ENCODE data around the gene NEUROD2. TPM values are rescaled to one million over a fixed set of nuclear protein-coding genes. Genes with fewer than 3 reads are reported as not detected.

The NEUROD2 gene
- total and polyA plus RNA-seq, 2 of the 8 experiments (the other 6 are each of a cell fraction or from before 2014, with no cell fraction given) = not detected

DNA sequence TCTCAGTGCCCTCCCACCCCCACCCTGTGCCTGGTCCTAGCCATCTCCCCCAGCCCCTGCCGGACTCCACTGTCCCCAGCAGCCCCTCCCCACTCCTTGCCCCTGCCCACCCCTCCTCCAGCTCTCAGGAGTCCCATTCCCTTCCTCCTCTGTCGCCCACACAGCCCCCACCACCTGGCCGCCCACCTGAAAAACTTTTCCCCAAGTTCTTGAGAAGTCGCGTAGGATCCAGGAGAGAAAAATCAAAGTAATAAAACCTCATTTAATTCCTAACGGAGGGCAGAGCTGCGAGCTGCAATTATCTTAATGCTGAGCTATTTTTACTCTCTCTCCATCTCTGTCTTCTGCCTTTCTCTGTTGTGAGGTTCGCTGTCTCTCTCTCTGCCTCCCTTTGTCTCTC is 16.6 kb upstream of the NEUROD2 start:
- peaks cover 4 to 33% (median 25%) of the 10 kb centered on the region in 4 experiments for H3K4me1 ChIP-seq (replicated peaks in 1 of 4; ENCODE audit: control insufficient read depth in 3 of 4, insufficient read depth in 4 of 4, low read length in 3 of 4)
- H2BK5ac ChIP-seq (ENCODE audit: low read depth, low read length) = no peak overlapping the region
- peaks cover 6 to 50% (median 42%) of the 10 kb centered on the region in 4 experiments for H3K27me3 ChIP-seq (replicated peaks in 1 of 4; ENCODE audit: control insufficient read depth in 3 of 4, extremely low read depth in 1 of 4, insufficient read depth in 3 of 4, low read length in 3 of 4)
- H3K4ac ChIP-seq (replicated peaks; ENCODE audit: insufficient read length, low read depth, low read length) = no peak overlapping the region
- H2BK120ac ChIP-seq (replicated peaks; ENCODE audit: low read depth, low read length) = no peak overlapping the region
- WGBS, 2 experiments (ENCODE audit: extremely low coverage in 1 of 2, insufficient coverage in 1 of 2, insufficient read length in 1 of 2, insufficient replicate concordance in 2 of 2, low coverage in 1 of 2, low lambda C conversion rate in 2 of 2, missing lambda C conversion rate in 1 of 2) = 80% methylated on average over 7 of the region's 8 CpGs; no CpG with 5 or more reads in 1 of the 2 experiments
- no peak overlapping the region for H3K4me3 ChIP-seq (ENCODE audit: extremely low read depth in 1 of 4, insufficient read depth in 2 of 4, low read depth in 3 of 4, low read length in 4 of 4)
- no peak for FAIRE-seq
- H3K23ac ChIP-seq (ENCODE audit: insufficient read length) = no peak overlapping the region
- H4K5ac ChIP-seq (ENCODE audit: insufficient read length, low read depth, low read length) = no peak overlapping the region
- peaks cover 12% of the 10 kb centered on the region for H3K23me2 ChIP-seq (ENCODE audit: low read depth, low read length)
- H4K91ac ChIP-seq (replicated peaks; ENCODE audit: insufficient read length, low read length) = no peak overlapping the region
- H3K79me1 ChIP-seq (ENCODE audit: low read depth, low read length) = 0 out of 2 replicates have a peak, but pooled peaks cover 2% of the 10 kb centered on the region
- no peak overlapping the region for H3K4me2 ChIP-seq (ENCODE audit: insufficient read depth in 1 of 2, low read depth in 2 of 2, low read length in 2 of 2)
- no peak overlapping the region for H3K27ac ChIP-seq (ENCODE audit: low read depth, low read length)
- H4K20me1 ChIP-seq (replicated peaks in 1 of 2; ENCODE audit: control insufficient read depth in 1 of 2, insufficient read depth in 2 of 2, low read length in 2 of 2) = peaks cover 0 to 1% of the 10 kb centered on the region in 2 experiments
- no peak overlapping the region for H4K8ac ChIP-seq (ENCODE audit: extremely low read depth, insufficient read depth, low read length)
- H2AK5ac ChIP-seq (ENCODE audit: low read depth, low read length) = no peak overlapping the region
- no peaks in the 10 kb centered on the region for H3K9me3 ChIP-seq (ENCODE audit: insufficient read depth in 2 of 2, low read depth in 1 of 2, low read length in 1 of 2)
- H2AFZ ChIP-seq (ENCODE audit: low read length) = no peak overlapping the region
- H3K9ac ChIP-seq (replicated peaks in 1 of 4; ENCODE audit: extremely low read depth in 1 of 4, low read depth in 3 of 4, low read length in 3 of 4) = no peak overlapping the region
- ChIA-PET CTCF (ENCODE audit: partially characterized antibody) (interaction anchor here (0.7 to 49.2 kb wide), 16 partner anchors 1 to 271 kb away, joined by 3 to 1885 read pairs (median 13); partner anchors contain the start of genes ERBB2, MIEN1, NEUROD2 and PGAP3), POLR2A (ENCODE audit: partially characterized antibody) (interaction anchor here (0.9 to 2.6 kb wide), 6 partner anchors 9 to 157 kb away, joined by 3 to 9 read pairs (median 4); no protein-coding TSS in a partner anchor)
- H3K18ac ChIP-seq (ENCODE audit: extremely low read depth, low read length) = no peak overlapping the region
- H2BK12ac ChIP-seq (ENCODE audit: low read depth, low read length) = 0 out of 2 replicates have a peak overlapping the region, but pooled peaks have one; percentile 94
- H3K14ac ChIP-seq (ENCODE audit: insufficient read length) = no peak overlapping the region
- H2BK20ac ChIP-seq (ENCODE audit: low read length) = no peak overlapping the region; the same call in 1 of the 2 replicates
- no peaks in the 10 kb centered on the region for H3K79me2 ChIP-seq (ENCODE audit: control insufficient read depth in 1 of 2, insufficient read depth in 2 of 2, low read length in 2 of 2)
- peak overlapping the region; percentile 72; the same call in 1 of the 2 replicates for H2BK15ac ChIP-seq (ENCODE audit: low read length)
- no peaks in the 10 kb centered on the region for H3K36me3 ChIP-seq (ENCODE audit: control insufficient read depth in 2 of 4, insufficient read depth in 4 of 4, low read length in 3 of 4)
- DNase-seq (ENCODE audit: low read depth in 1 of 2, low spot score in 2 of 2) = no peak
- TF ChIP-seq RBBP5 (IDR thresholded peaks at IDR 0.05; ENCODE audit: borderline replicate concordance, low read depth, low read length) = no peak
- TF ChIP-seq SIN3A (conservative IDR thresholded peaks at IDR 0.05 in 1 of 2, IDR thresholded peaks at IDR 0.05 in 1 of 2; ENCODE audit: low read depth in 1 of 2, low read length in 2 of 2) = no peak
- no peak overlapping the region for H3K56ac ChIP-seq (replicated peaks; ENCODE audit: insufficient read length, low read depth, low read length)
